ENCODE results near the gene TRPC5OS.

The TRPC5OS gene

GRCh38 chrX:111857534-111858060 is 18.4 kb upstream of the TRPC5OS start:
- H3K27me3 ChIP-seq: peaks cover 82 to 99% (median 95%) of the 10 kb centered on the region in 11 experiments
- no peaks in the 10 kb centered on the region for H4K20me1 ChIP-seq
- H3K9ac ChIP-seq: no peak overlapping the region
- H3K9me3 ChIP-seq (replicated peaks in 1 of 11): no peaks in the 10 kb centered on the region
- no peaks in the 10 kb centered on the region for H3K36me3 ChIP-seq
- peak overlapping the region in 2 of 11 experiments; percentile 6 to 45; a peak in 2 of 22 replicates for H3K4me2 ChIP-seq
- H3K4me1 ChIP-seq: peaks cover 0 to 15% (median 0%) of the 10 kb centered on the region in 10 experiments; a peak in 3 of 20 replicates
- TF ChIP-seq Cebpa-rat (IDR thresholded peaks at IDR 0.05): no peak
- no peak overlapping the region for H3K4me3 ChIP-seq
- no peak overlapping the region for H3K27ac ChIP-seq

DNA sequence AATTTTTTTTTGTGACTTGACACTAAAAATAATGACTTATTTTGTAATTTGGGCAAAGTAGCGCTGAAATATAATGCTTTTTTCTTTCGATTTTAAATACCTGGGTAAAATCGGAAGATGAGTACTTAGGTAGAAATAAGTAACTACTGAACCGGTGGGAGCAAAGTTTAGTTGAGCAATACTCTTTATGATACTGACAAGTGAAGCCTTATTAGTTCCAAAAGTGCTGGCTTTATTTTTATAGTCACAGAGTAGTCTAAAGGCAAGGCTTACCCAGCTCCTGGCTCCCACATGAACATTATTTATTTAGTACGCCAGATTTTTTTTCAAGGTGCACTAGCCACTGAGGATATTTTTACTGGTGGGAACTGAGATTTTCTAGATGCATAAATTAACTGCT is 14.4 kb upstream of the TRPC5OS start:
- H4K20me1 ChIP-seq: no peaks in the 10 kb centered on the region
- H3K9ac ChIP-seq: no peak overlapping the region
- no peak overlapping the region for H3K4me3 ChIP-seq
- no peak overlapping the region for H3K27ac ChIP-seq
- H3K36me3 ChIP-seq: no peaks in the 10 kb centered on the region
- H3K9me3 ChIP-seq (replicated peaks in 1 of 11): 0 out of 22 replicates have a peak, but pooled peaks cover 0 to 4% (median 0%) of the 10 kb centered on the region in 11 experiments
- no peak overlapping the region for H3K4me2 ChIP-seq
- no peak for TF ChIP-seq Cebpa-rat (IDR thresholded peaks at IDR 0.05)
- peaks cover 0 to 15% (median 0%) of the 10 kb centered on the region in 10 experiments; a peak in 3 of 20 replicates for H3K4me1 ChIP-seq
- peaks cover 85 to 100% (median 96%) of the 10 kb centered on the region in 11 experiments for H3K27me3 ChIP-seq

- H3K4me1 ChIP-seq: peaks cover 0 to 15% (median 2%) of the 10 kb centered on the region in 10 experiments; a peak in 5 of 20 replicates
- no peak overlapping the region for H3K9ac ChIP-seq
- 0 out of 22 replicates have a peak, but pooled peaks cover 0 to 4% (median 0%) of the 10 kb centered on the region in 11 experiments for H3K9me3 ChIP-seq (replicated peaks in 1 of 11)
- no peaks in the 10 kb centered on the region for H3K36me3 ChIP-seq
- no peaks in the 10 kb centered on the region; a peak in 1 of 22 replicates for H4K20me1 ChIP-seq
- H3K27ac ChIP-seq: no peak overlapping the region
- H3K4me2 ChIP-seq: no peak overlapping the region
- H3K27me3 ChIP-seq: peaks cover 80 to 100% (median 97%) of the 10 kb centered on the region in 11 experiments
- no peak for TF ChIP-seq Cebpa-rat (IDR thresholded peaks at IDR 0.05)
- H3K4me3 ChIP-seq: no peak overlapping the region
Observed at GRCh38 chrX:111867236-111867635, 8.7 kb upstream of the TRPC5OS start.

GRCh38 chrX:111868726-111869638 is 7.0 kb upstream of the TRPC5OS start:
- Histone ChIP-seq H3K4me1 (peaks cover 0 to 15% (median 2%) of the 10 kb centered on the region in 10 experiments; a peak in 5 of 20 replicates), H3K27ac (peak overlapping the region in 1 of 11 experiments; percentile 1; a peak in 2 of 22 replicates), H3K9me3 (replicated peaks in 1 of 11) (no peaks in the 10 kb centered on the region), H3K27me3 (peaks cover 67 to 100% (median 97%) of the 10 kb centered on the region in 11 experiments), H3K4me3 (no peak overlapping the region), H4K20me1 (no peaks in the 10 kb centered on the region; a peak in 1 of 22 replicates), H3K36me3 (no peaks in the 10 kb centered on the region), H3K4me2 (peak overlapping the region in 4 of 11 experiments; percentile 2 to 72 (median 46); a peak in 6 of 22 replicates), H3K9ac (no peak overlapping the region; a peak in 1 of 22 replicates)
- no peak for TF ChIP-seq Cebpa-rat (IDR thresholded peaks at IDR 0.05)

- Histone ChIP-seq H3K4me2 (peak overlapping the region in 3 of 11 experiments; percentile 2 to 72 (median 66); a peak in 5 of 22 replicates), H3K27ac (no peak overlapping the region; a peak in 1 of 22 replicates), H3K4me1 (peaks cover 0 to 15% (median 2%) of the 10 kb centered on the region in 10 experiments; a peak in 5 of 20 replicates), H4K20me1 (no peaks in the 10 kb centered on the region; a peak in 1 of 22 replicates), H3K9me3 (replicated peaks in 1 of 11) (no peaks in the 10 kb centered on the region), H3K36me3 (no peaks in the 10 kb centered on the region), H3K9ac (no peak overlapping the region), H3K4me3 (no peak overlapping the region), H3K27me3 (peaks cover 66 to 100% (median 97%) of the 10 kb centered on the region in 11 experiments)
- TF ChIP-seq Cebpa-rat (IDR thresholded peaks at IDR 0.05): no peak
Observed at GRCh38 chrX:111869639-111870034, 6.3 kb upstream of the TRPC5OS start.

DNA sequence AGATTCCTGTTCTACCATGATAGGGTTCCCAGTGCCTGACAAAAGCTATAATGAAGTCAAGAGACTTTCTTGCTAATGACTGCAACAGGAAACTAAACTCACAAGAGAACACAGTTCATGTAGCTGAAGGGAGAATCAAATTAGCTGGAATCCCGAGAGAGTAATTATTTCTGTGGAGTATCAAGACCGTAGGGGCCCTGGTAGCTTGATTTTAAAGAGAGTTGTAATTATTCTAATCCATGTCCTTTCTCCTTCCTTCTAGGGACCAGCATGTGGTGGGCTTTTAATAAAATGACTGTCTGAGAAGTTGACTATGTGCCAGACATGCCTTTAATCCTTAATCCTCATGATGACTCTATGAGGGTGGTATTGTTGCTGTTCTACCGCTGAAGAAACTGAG is 1.7 kb upstream of the TRPC5OS start:
- Histone ChIP-seq H3K36me3 (no peaks in the 10 kb centered on the region), H3K4me3 (no peak overlapping the region), H4K20me1 (no peaks in the 10 kb centered on the region; a peak in 1 of 22 replicates), H3K9me3 (replicated peaks in 1 of 11) (no peaks in the 10 kb centered on the region), H3K4me1 (peaks cover 0 to 3% (median under 1%) of the 10 kb centered on the region in 10 experiments; a peak in 5 of 20 replicates), H3K4me2 (no peak overlapping the region), H3K27ac (no peak overlapping the region), H3K9ac (no peak overlapping the region), H3K27me3 (peaks cover 59 to 100% (median 89%) of the 10 kb centered on the region in 11 experiments)
- TF ChIP-seq Cebpa-rat (IDR thresholded peaks at IDR 0.05): no peak

DNA sequence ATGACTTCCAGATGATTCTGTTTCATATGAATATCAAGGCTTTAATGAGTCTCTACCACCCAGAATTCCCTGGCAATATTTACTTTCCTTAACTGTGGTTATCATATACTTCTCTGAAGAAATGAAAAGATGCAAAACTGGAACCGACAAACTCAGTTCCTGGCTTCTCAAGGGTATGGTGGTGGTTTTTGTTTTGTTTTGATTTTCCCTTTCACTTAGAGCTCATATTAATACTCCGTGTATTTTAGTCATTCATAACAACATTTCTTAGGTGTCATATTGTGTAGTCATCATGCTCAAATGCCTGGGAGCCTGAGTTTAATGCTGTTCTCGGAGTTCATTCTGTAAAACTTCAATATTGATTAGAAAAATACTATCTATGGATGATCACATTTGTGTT is 665 bp downstream of the TRPC5OS start:
- H3K4me1 ChIP-seq: peaks cover 0 to 5% (median 1%) of the 10 kb centered on the region in 10 experiments; a peak in 6 of 20 replicates
- no peak overlapping the region for H3K9ac ChIP-seq
- H3K36me3 ChIP-seq: no peaks in the 10 kb centered on the region
- H3K9me3 ChIP-seq (replicated peaks in 1 of 11): no peaks in the 10 kb centered on the region
- no peak overlapping the region for H3K27ac ChIP-seq
- H3K4me2 ChIP-seq: no peak overlapping the region
- H3K4me3 ChIP-seq: no peak overlapping the region
- no peaks in the 10 kb centered on the region for H4K20me1 ChIP-seq
- peaks cover 44 to 80% (median 67%) of the 10 kb centered on the region in 11 experiments for H3K27me3 ChIP-seq
- no peak for TF ChIP-seq Cebpa-rat (IDR thresholded peaks at IDR 0.05)

GRCh38 chrX:111877681-111878080 is 1.7 kb downstream of the TRPC5OS start:
- Histone ChIP-seq H3K27ac (no peak overlapping the region), H4K20me1 (no peaks in the 10 kb centered on the region), H3K27me3 (peaks cover 37 to 69% (median 57%) of the 10 kb centered on the region in 11 experiments), H3K36me3 (no peaks in the 10 kb centered on the region), H3K9ac (no peak overlapping the region), H3K4me1 (peaks cover 0 to 12% (median 4%) of the 10 kb centered on the region in 10 experiments; a peak in 6 of 20 replicates), H3K4me3 (no peak overlapping the region), H3K4me2 (no peak overlapping the region), H3K9me3 (replicated peaks in 1 of 11) (no peaks in the 10 kb centered on the region; a peak in 1 of 22 replicates)
- TF ChIP-seq Cebpa-rat (IDR thresholded peaks at IDR 0.05): no peak

- Histone ChIP-seq H3K27ac (no peak overlapping the region), H3K4me1 (peaks cover 0 to 12% (median 4%) of the 10 kb centered on the region in 10 experiments; a peak in 6 of 20 replicates)
Observed at GRCh38 chrX:111880735-111881134, 4.8 kb downstream of the TRPC5OS start.

More at GRCh38 chrX:111880735-111881134, 4.8 kb downstream of the TRPC5OS start:
- peaks cover 0 to 8% (median 0%) of the 10 kb centered on the region in 11 experiments; a peak in 2 of 22 replicates for H3K9me3 ChIP-seq (replicated peaks in 1 of 11)
- H4K20me1 ChIP-seq: no peaks in the 10 kb centered on the region
- H3K27me3 ChIP-seq: peaks cover 17 to 39% (median 26%) of the 10 kb centered on the region in 11 experiments; a peak in 21 of 22 replicates
- no peak for TF ChIP-seq Cebpa-rat (IDR thresholded peaks at IDR 0.05)
- no peak overlapping the region for H3K9ac ChIP-seq
- H3K36me3 ChIP-seq: no peaks in the 10 kb centered on the region
- no peak overlapping the region for H3K4me2 ChIP-seq
- H3K4me3 ChIP-seq: no peak overlapping the region
